ENCODE measurements around the gene KISS1. TPM values are rescaled to one million over a fixed set of nuclear protein-coding genes. Genes with fewer than 3 reads are reported as not detected.

KISS1 gene
- total RNA-seq, 1 donor from 2014 or later = 2.7 TPM

DNA sequence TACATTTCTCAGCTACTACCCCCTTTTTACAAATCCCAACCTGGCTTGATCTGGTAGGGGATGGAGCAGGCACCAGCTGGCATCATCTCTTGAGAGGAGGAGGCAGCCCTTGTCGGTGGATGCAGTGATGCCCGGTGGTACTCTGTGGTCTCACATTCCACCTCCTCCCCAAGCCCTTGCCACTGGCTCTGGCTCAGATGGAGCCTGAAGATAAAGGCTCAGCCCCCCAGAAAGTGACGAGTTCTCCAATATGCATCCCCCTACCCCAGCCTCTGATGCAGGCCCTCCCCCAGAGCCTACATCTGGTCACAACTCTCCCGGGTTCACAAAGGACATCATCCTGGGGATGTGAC lies 21.3 kb upstream of the KISS1 start:
- H2AFZ ChIP-seq (ENCODE audit: low read depth, low read length) = no peak overlapping the region
- no peaks in the 10 kb centered on the region for H3K9me3 Mint-ChIP-seq (ENCODE audit: unreplicated experiment)
- H3K4me3 ChIP-seq (ENCODE audit: insufficient read depth, low read depth, low read length) = no peak overlapping the region
- H3K27me3 ChIP-seq (ENCODE audit: insufficient read depth, low read length) = no peaks in the 10 kb centered on the region
- no peaks in the 10 kb centered on the region for H3K9me3 ChIP-seq (ENCODE audit: insufficient read depth, low read depth, low read length)
- H3K4me2 ChIP-seq (ENCODE audit: low read length) = no peak overlapping the region
- H3K4me1 Mint-ChIP-seq (ENCODE audit: low read depth, unreplicated experiment) = peaks cover 4% of the 10 kb centered on the region
- no peak overlapping the region for H3K4me3 Mint-ChIP-seq (ENCODE audit: unreplicated experiment)
- H3K9ac ChIP-seq (ENCODE audit: low read length) = no peak overlapping the region
- H3K79me2 ChIP-seq (ENCODE audit: insufficient read depth, low read length) = no peaks in the 10 kb centered on the region
- TF ChIP-seq, protein P1, sequence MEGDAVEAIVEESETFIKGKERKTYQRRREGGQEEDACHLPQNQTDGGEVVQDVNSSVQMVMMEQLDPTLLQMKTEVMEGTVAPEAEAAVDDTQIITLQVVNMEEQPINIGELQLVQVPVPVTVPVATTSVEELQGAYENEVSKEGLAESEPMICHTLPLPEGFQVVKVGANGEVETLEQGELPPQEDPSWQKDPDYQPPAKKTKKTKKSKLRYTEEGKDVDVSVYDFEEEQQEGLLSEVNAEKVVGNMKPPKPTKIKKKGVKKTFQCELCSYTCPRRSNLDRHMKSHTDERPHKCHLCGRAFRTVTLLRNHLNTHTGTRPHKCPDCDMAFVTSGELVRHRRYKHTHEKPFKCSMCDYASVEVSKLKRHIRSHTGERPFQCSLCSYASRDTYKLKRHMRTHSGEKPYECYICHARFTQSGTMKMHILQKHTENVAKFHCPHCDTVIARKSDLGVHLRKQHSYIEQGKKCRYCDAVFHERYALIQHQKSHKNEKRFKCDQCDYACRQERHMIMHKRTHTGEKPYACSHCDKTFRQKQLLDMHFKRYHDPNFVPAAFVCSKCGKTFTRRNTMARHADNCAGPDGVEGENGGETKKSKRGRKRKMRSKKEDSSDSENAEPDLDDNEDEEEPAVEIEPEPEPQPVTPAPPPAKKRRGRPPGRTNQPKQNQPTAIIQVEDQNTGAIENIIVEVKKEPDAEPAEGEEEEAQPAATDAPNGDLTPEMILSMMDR (IDR thresholded peaks at IDR 0.05; ENCODE audit: insufficient read depth, low read depth, low read length) = no peak
- TF ChIP-seq EZH2 (IDR thresholded peaks at IDR 0.05; ENCODE audit: insufficient read depth, low read length) = no peak
- no peaks in the 10 kb centered on the region for H3K36me3 ChIP-seq (ENCODE audit: insufficient read depth, low read length)
- peaks cover 2% of the 10 kb centered on the region for H3K36me3 Mint-ChIP-seq (ENCODE audit: low read depth, unreplicated experiment)
- DNase-seq (ENCODE audit: low read depth) (no peak), FAIRE-seq (no peak)
- H4K20me1 ChIP-seq (ENCODE audit: insufficient read depth, low read length) = no peaks in the 10 kb centered on the region
- no peak overlapping the region for H3K27ac Mint-ChIP-seq (ENCODE audit: unreplicated experiment)
- H3K4me1 ChIP-seq (ENCODE audit: insufficient read depth, low read length) = peaks cover 4% of the 10 kb centered on the region
- no peak overlapping the region for H3K27ac ChIP-seq (ENCODE audit: low read depth, low read length)
- H3K27me3 Mint-ChIP-seq (ENCODE audit: low read depth, unreplicated experiment) = peaks cover 44% of the 10 kb centered on the region

DNA sequence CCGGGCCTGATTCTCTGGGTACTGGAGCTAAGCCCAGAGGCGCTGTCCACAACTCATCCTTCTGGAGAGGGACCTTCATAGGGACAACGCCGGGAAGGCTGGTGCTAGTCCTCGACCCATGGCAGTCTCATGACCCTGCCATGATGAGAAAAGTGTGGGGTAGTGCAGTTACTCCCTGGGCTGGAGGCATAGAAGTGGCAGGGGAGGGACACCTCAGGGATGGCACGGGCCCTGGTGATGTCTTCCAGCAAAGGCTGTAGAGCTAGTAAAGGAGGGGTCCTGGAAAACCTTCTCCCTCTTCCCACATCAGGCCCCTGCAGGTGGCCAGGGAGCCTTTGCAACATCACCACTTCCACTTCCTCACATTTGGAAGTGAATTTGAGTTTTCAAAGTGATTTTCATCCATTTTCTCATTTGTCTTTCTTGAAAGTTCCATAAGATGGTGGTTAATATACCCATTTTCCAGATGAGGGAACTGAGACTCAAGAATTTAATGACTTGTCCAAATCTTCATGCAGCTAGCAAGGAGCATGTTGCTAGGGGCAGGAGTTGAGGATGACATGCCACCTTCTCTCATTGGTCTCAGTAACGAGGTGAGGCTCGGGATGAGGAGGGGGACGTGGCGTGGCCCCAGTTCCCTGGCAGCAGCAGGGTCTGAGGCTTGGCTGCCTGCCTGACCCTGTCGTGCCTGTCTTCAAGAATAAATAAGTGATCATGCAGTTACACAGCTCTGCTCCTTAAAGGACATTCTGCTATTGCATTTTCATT lies 20.8 kb upstream of the KISS1 start:
- TF ChIP-seq EZH2 (IDR thresholded peaks at IDR 0.05; ENCODE audit: insufficient read depth, low read length) = no peak
- Histone ChIP-seq H3K9ac (ENCODE audit: low read length) (no peak overlapping the region), H3K27me3 (ENCODE audit: insufficient read depth, low read length) (no peaks in the 10 kb centered on the region), H3K4me1 (ENCODE audit: insufficient read depth, low read length) (peaks cover 4% of the 10 kb centered on the region), H3K9me3 (ENCODE audit: insufficient read depth, low read depth, low read length) (no peaks in the 10 kb centered on the region), H4K20me1 (ENCODE audit: insufficient read depth, low read length) (no peaks in the 10 kb centered on the region), H3K27ac (ENCODE audit: low read depth, low read length) (no peak overlapping the region), H3K4me3 (ENCODE audit: insufficient read depth, low read depth, low read length) (no peak overlapping the region), H3K4me2 (ENCODE audit: low read length) (no peak overlapping the region), H2AFZ (ENCODE audit: low read depth, low read length) (no peak overlapping the region), H3K79me2 (ENCODE audit: insufficient read depth, low read length) (no peaks in the 10 kb centered on the region), H3K36me3 (ENCODE audit: insufficient read depth, low read length) (no peaks in the 10 kb centered on the region)
- H3K4me1 Mint-ChIP-seq (ENCODE audit: low read depth, unreplicated experiment) = peaks cover 4% of the 10 kb centered on the region
- H3K36me3 Mint-ChIP-seq (ENCODE audit: low read depth, unreplicated experiment) = peaks cover 2% of the 10 kb centered on the region
- DNase-seq (ENCODE audit: low read depth) = no peak
- no peaks in the 10 kb centered on the region for H3K9me3 Mint-ChIP-seq (ENCODE audit: unreplicated experiment)
- peaks cover 43% of the 10 kb centered on the region for H3K27me3 Mint-ChIP-seq (ENCODE audit: low read depth, unreplicated experiment)
- no peak for FAIRE-seq
- no peak overlapping the region for H3K4me3 Mint-ChIP-seq (ENCODE audit: unreplicated experiment)
- no peak overlapping the region for H3K27ac Mint-ChIP-seq (ENCODE audit: unreplicated experiment)

DNA sequence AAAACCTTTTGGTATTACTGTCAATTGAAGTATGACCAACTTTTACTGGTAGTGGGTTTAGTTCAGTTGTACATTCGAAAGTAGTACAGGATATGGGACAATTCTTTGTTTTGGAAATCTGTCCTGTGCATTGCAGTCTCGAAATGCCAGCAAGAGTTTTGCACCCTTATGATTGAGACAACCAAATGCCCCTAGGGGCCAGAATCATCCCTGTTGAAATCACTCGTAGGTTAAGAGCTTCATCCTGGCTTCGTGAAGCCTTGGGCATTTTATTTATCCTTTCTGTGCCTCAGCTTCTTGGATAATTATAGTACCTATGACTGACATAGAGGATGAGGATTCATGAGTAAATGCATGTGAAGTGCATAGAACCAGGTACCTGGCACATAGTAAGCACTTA lies 19.9 kb upstream of the KISS1 start:
- no peak for FAIRE-seq
- H3K36me3 Mint-ChIP-seq (ENCODE audit: low read depth, unreplicated experiment) = peaks cover 2% of the 10 kb centered on the region

More for the DNA sequence above, 19.9 kb upstream of the KISS1 start:
- H3K36me3 ChIP-seq (ENCODE audit: insufficient read depth, low read length) = no peaks in the 10 kb centered on the region
- no peaks in the 10 kb centered on the region for H3K9me3 ChIP-seq (ENCODE audit: insufficient read depth, low read depth, low read length)
- H3K4me1 ChIP-seq (ENCODE audit: insufficient read depth, low read length) = peaks cover 4% of the 10 kb centered on the region
- no peak overlapping the region for H3K27ac ChIP-seq (ENCODE audit: low read depth, low read length)
- no peak overlapping the region for H3K9ac ChIP-seq (ENCODE audit: low read length)
- H3K9me3 Mint-ChIP-seq (ENCODE audit: unreplicated experiment) = no peaks in the 10 kb centered on the region
- H3K79me2 ChIP-seq (ENCODE audit: insufficient read depth, low read length) = no peaks in the 10 kb centered on the region
- H3K27me3 Mint-ChIP-seq (ENCODE audit: low read depth, unreplicated experiment) = peaks cover 38% of the 10 kb centered on the region
- H3K4me3 Mint-ChIP-seq (ENCODE audit: unreplicated experiment) = no peak overlapping the region
- H3K4me1 Mint-ChIP-seq (ENCODE audit: low read depth, unreplicated experiment) = peaks cover 4% of the 10 kb centered on the region
- no peak overlapping the region for H3K4me3 ChIP-seq (ENCODE audit: insufficient read depth, low read depth, low read length)
- H2AFZ ChIP-seq (ENCODE audit: low read depth, low read length) = no peak overlapping the region
- no peak overlapping the region for H3K4me2 ChIP-seq (ENCODE audit: low read length)
- no peaks in the 10 kb centered on the region for H3K27me3 ChIP-seq (ENCODE audit: insufficient read depth, low read length)
- H3K27ac Mint-ChIP-seq (ENCODE audit: unreplicated experiment) = no peak overlapping the region
- DNase-seq (ENCODE audit: low read depth) = no peak
- no peaks in the 10 kb centered on the region for H4K20me1 ChIP-seq (ENCODE audit: insufficient read depth, low read length)
- TF ChIP-seq, protein P1 (IDR thresholded peaks at IDR 0.05; ENCODE audit: insufficient read depth, low read depth, low read length) = no peak
- no peak for TF ChIP-seq EZH2 (IDR thresholded peaks at IDR 0.05; ENCODE audit: insufficient read depth, low read length)

Measured in astrocyte (in vitro differentiated cells and primary cell).